ENCODE results near the gene SLC25A47. TPM values are rescaled to one million over a fixed set of nuclear protein-coding genes. Genes with fewer than 3 reads are reported as not detected.

SLC25A47 gene
- polyA plus RNA-seq, 3 donors: not detected

- Mint-ChIP-seq H3K36me3 (peaks cover 36 to 44% of the 10 kb centered on the region in 2 donors), H3K27me3 (ENCODE audit: low read depth in 3 of 3) (peaks cover 0 to 2% (median 0%) of the 10 kb centered on the region in 3 donors), H3K27ac (peak overlapping the region in 1 of 7 donors; percentile 73), H3K9me3 (peaks cover 0 to under 1% (median 0%) of the 10 kb centered on the region in 7 donors), H3K4me3 (no peak overlapping the region), H3K4me1 (peaks cover 44% of the 10 kb centered on the region)
- DNase-seq: no peak
- TF ChIP-seq CTCF (IDR thresholded peaks at IDR 0.05): no peak
- peaks cover 12 to 25% of the 10 kb centered on the region in 2 donors for H3K36me3 ChIP-seq (replicated peaks in 1 of 2; ENCODE audit: control insufficient read depth in 1 of 2, insufficient read depth in 2 of 2, low read length in 2 of 2)
- H3K9ac ChIP-seq (ENCODE audit: insufficient read depth, low read length, poor library complexity, severe bottlenecking): no peak overlapping the region
- H3K4me2 ChIP-seq (replicated peaks; ENCODE audit: extremely low read depth, low read length, poor library complexity, severe bottlenecking): no peak overlapping the region
- no peak overlapping the region for H3K4me3 ChIP-seq (replicated peaks in 1 of 3; ENCODE audit: low read depth in 2 of 3, low read length in 3 of 3)
- H2AFZ ChIP-seq (ENCODE audit: insufficient read depth, low read depth, low read length, poor library complexity, severe bottlenecking): no peak overlapping the region
- WGBS (ENCODE audit: insufficient coverage): 82% methylated on average over 9 of the region's 14 CpGs
- peaks cover 39 to 50% of the 10 kb centered on the region in 2 donors for H3K4me1 ChIP-seq (ENCODE audit: control insufficient read depth in 1 of 2, insufficient read depth in 2 of 2, low read length in 2 of 2)
- H3K27me3 ChIP-seq (ENCODE audit: control insufficient read depth in 2 of 2, insufficient read depth in 2 of 2, low read length in 2 of 2): no peaks in the 10 kb centered on the region
- H3K9me3 ChIP-seq (replicated peaks in 1 of 2; ENCODE audit: control insufficient read depth in 1 of 2, insufficient read depth in 1 of 2, low read length in 2 of 2): no peaks in the 10 kb centered on the region
- no peaks in the 10 kb centered on the region for H3K79me2 ChIP-seq (ENCODE audit: insufficient read depth, low read length)
- no peaks in the 10 kb centered on the region for H4K20me1 ChIP-seq (ENCODE audit: insufficient read depth, low read length)
- intact Hi-C loops (cut with micrococcal nuclease): no loop called here
- H3K27ac ChIP-seq (ENCODE audit: low read depth in 1 of 2, low read length in 2 of 2): no peak overlapping the region
Observed at GRCh38 chr14:100293497-100294212, 29.5 kb upstream of the SLC25A47 start.

- Mint-ChIP-seq H3K4me1 (peaks cover 45% of the 10 kb centered on the region), H3K27ac (no peak overlapping the region), H3K9me3 (no peaks in the 10 kb centered on the region), H3K36me3 (peaks cover 34 to 46% of the 10 kb centered on the region in 2 donors), H3K27me3 (ENCODE audit: low read depth in 3 of 3) (peaks cover 0 to 2% (median 0%) of the 10 kb centered on the region in 3 donors), H3K4me3 (no peak overlapping the region)
- Histone ChIP-seq H2AFZ (ENCODE audit: insufficient read depth, low read depth, low read length, poor library complexity, severe bottlenecking) (no peak overlapping the region), H3K36me3 (replicated peaks in 1 of 2; ENCODE audit: control insufficient read depth in 1 of 2, insufficient read depth in 2 of 2, low read length in 2 of 2) (peaks cover 12 to 20% of the 10 kb centered on the region in 2 donors), H3K4me1 (ENCODE audit: control insufficient read depth in 1 of 2, insufficient read depth in 2 of 2, low read length in 2 of 2) (peaks cover 39 to 50% of the 10 kb centered on the region in 2 donors), H3K79me2 (ENCODE audit: insufficient read depth, low read length) (no peaks in the 10 kb centered on the region), H3K4me2 (replicated peaks; ENCODE audit: extremely low read depth, low read length, poor library complexity, severe bottlenecking) (no peak overlapping the region), H4K20me1 (ENCODE audit: insufficient read depth, low read length) (no peaks in the 10 kb centered on the region), H3K9me3 (replicated peaks in 1 of 2; ENCODE audit: control insufficient read depth in 1 of 2, insufficient read depth in 1 of 2, low read length in 2 of 2) (no peaks in the 10 kb centered on the region), H3K27ac (ENCODE audit: low read depth in 1 of 2, low read length in 2 of 2) (peak overlapping the region in 1 of 2 donors; percentile 82), H3K27me3 (ENCODE audit: control insufficient read depth in 2 of 2, insufficient read depth in 2 of 2, low read length in 2 of 2) (no peaks in the 10 kb centered on the region), H3K4me3 (replicated peaks in 1 of 3; ENCODE audit: low read depth in 2 of 3, low read length in 3 of 3) (no peak overlapping the region), H3K9ac (ENCODE audit: insufficient read depth, low read length, poor library complexity, severe bottlenecking) (no peak overlapping the region)
- intact Hi-C loops (cut with micrococcal nuclease): no loop called here
- DNase-seq: no peak
- WGBS (ENCODE audit: insufficient coverage): 93% methylated on average over 9 of the region's 12 CpGs
- TF ChIP-seq CTCF (IDR thresholded peaks at IDR 0.05): no peak
Observed at GRCh38 chr14:100294213-100294962, 28.8 kb upstream of the SLC25A47 start.
